Pancreas (tissue), 10 donors: ENCODE measurements around the gene MVK. TPM values are rescaled to one million over a fixed set of nuclear protein-coding genes. Genes with fewer than 3 reads are reported as not detected.
A peak's percentile ranks its signal among the peaks of the same experiment; 100 is the strongest.

Experiments used
- ATAC-seq, 4 donors: fragments of 200-7000 bp; cut with Tn5 transposase; one replicate each; pipeline versions ENCODE4 v1.8.0 to v1.9.1; 2020; ENCODE audit warnings: mild to moderate bottlenecking in 4 of 4, moderate library complexity in 4 of 4
- DNase-seq, 6 donors: peaks; one replicate each; pipeline ENCODE4 v3.0.0-alpha.2; 2020
- FAIRE-seq: peaks from 2 replicates; lab custom pipeline; 2012; peaks lifted over from hg19 to GRCh38; lab: Jason Lieb, UNC
- H3K27ac ChIP-seq, 4 donors: fragments of 200-600 bp; sonication (generic); 1 replicate in 3 of 4; 2 replicates in 1 of 4; pipeline versions ENCODE4 v1.5.0 to v1.8.0; 2020
- H3K27me3 ChIP-seq, 4 donors: fragments of 200-600 bp; one replicate each; pipeline ENCODE4 v1.8.0; 2021
- H3K36me3 ChIP-seq, 3 donors: fragments of 200-600 bp; sonication (generic) in 1 of 3; one replicate each; pipeline versions ENCODE4 v1.5.0 to v1.8.0; 2020 to 2021
- H3K4me1 ChIP-seq, 3 donors: fragments of 200-600 bp; one replicate each; pipeline ENCODE4 v1.8.0; 2021
- H3K4me3 ChIP-seq, 4 donors: fragments of 200-600 bp; sonication (generic) in 2 of 4; one replicate each; pipeline versions ENCODE4 v1.5.0 to v1.8.0; 2020 to 2021
- H3K9me3 ChIP-seq, 4 donors: fragments of 200-600 bp; one replicate each; pipeline ENCODE4 v1.8.0; 2021
- CTCF ChIP-seq, 4 donors: fragments of 200-600 bp; sonication (generic) in 3 of 4; IDR thresholded peaks; one replicate each; pipeline versions ENCODE4 v1.5.0 to v1.8.0; 2021; ENCODE audit warnings: antibody characterized with exemption in 4 of 4
- WGBS, 2 donors: extraction: QIAGEN DNeasy Blood & Tissue Kit; methylation state at CpG; one replicate each; pipeline ENCODE4 v1.1.7; 2013; 5-methylcytosine and 5-hydroxymethylcytosine counted together
- intact Hi-C, 3 donors: fragments of 100-400 bp; cut with DNase I; formaldehyde crosslinking; loops; one replicate each; pipeline versions ENCODE4 v1.11.1 to v1.14.2; 2022
- polyA plus RNA-seq, 2 donors: library from polyadenylated mRNA; stranded (reverse); fragments of 200-250 nt; gene quantifications; one replicate each; pipeline ENCODE4 v1.2.3, GENCODE V29; 2013
- total RNA-seq, 6 donors: library from RNA; stranded (reverse); fragmentation: NEBNext Ultra II Directional in 4 of 6; extraction: Animal tissue kit (Norgen Biotek cat#: 25700) in 4 of 6; gene quantifications; one replicate each; pipeline versions ENCODE4 v1.2.1 to v1.2.4, GENCODE V29; 2021 to 2023
- donor health status: healthy with polysubstance abuse.
- donor health status: DM: no; HTN: no; CAD: no; lungs with moderate emphysema.
- donor health status: DM: no; HTN: no; CAD: no.
- donor health status: control.
- donor health status: control.
- donor health status: Bipolar disorder and iron deficiency.
- donor health status: DM: yes; HTN: yes; CAD: no.
- donor health status: DM: no; HTN: no; CAD: no.
- donor health status: DM: no; HTN: no; CAD: no.
- donor health status: DM: yes; HTN: yes; CAD: no.

MVK gene
- total and polyA plus RNA-seq, 8 donors = 5.8 to 15.9 (median 7.4) TPM

GRCh38 chr12:109550281-109550680, 23.3 kb upstream of the MVK start:
- WGBS, 2 donors = 54 to 66% methylated on average over 12 of the region's 12 CpGs
- FAIRE-seq (no peak), ATAC-seq (no peak), DNase-seq (no peak)
- intact Hi-C loops = no loop called here
- no peak for TF ChIP-seq CTCF (IDR thresholded peaks at IDR 0.05)
- Histone ChIP-seq H3K27me3 (peaks cover 0 to 3% (median 0%) of the 10 kb centered on the region in 4 donors), H3K4me1 (no peaks in the 10 kb centered on the region), H3K27ac (no peak overlapping the region), H3K9me3 (no peaks in the 10 kb centered on the region), H3K36me3 (no peaks in the 10 kb centered on the region), H3K4me3 (no peak overlapping the region)

DNA sequence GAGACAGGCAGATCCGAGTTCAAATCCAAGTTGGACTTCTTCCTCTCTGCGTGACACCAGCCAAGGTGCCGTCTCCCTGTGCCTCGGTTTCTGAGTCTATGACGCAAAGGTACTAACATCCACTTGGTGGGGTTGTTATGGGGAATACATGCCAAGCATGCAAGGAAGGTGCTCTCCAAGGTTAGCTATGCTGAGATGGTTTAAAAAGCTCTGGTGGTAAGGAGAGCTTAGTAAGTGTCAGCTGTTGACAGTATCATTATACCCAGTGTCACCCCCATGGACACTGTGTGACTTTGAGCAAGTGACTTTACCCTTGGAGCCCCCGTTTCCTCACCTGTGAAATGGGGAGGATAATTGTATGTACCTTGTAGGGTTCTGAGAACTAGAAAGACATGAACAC, 22.5 kb upstream of the MVK start:
- ATAC-seq (no peak), FAIRE-seq (no peak), DNase-seq (no peak)
- no peaks in the 10 kb centered on the region for H3K9me3 ChIP-seq
- H3K27me3 ChIP-seq = peaks cover 0 to 3% (median 0%) of the 10 kb centered on the region in 4 donors
- no peak for TF ChIP-seq CTCF (IDR thresholded peaks at IDR 0.05)
- H3K27ac ChIP-seq = no peak overlapping the region
- no peaks in the 10 kb centered on the region for H3K36me3 ChIP-seq
- 63 to 77% methylated on average over 6 of the region's 6 CpGs for WGBS, 2 donors
- no peaks in the 10 kb centered on the region for H3K4me1 ChIP-seq
- intact Hi-C loops = no loop called here
- H3K4me3 ChIP-seq = no peak overlapping the region

DNA sequence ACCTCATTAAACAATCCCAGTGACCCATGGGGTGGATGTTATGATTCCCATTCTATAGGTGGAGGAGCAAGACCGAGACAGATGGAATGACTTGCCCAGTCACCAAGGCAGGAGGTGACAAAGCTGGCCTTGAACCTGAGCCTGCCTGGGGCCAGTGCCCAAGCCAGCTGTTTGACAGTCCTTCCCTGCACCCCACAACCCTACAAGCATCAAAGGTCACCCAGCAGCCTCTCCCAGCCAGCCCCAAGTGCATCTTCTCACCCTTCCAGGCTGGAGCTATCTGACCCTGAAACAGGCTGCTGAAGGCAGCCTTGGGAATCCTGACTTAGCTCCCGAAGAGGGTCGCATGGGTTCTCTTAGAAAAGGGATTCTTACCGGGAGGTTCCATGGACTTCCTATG, 20.6 kb upstream of the MVK start:
- ATAC-seq = no peak
- intact Hi-C loops = no loop called here
- DNase-seq = peak in 1 of 6 donors; percentile 7
- no peak overlapping the region for H3K27ac ChIP-seq
- H3K4me3 ChIP-seq = no peak overlapping the region
- 56 to 63% methylated on average over 4 of the region's 4 CpGs for WGBS, 2 donors
- no peaks in the 10 kb centered on the region for H3K9me3 ChIP-seq
- H3K4me1 ChIP-seq = no peaks in the 10 kb centered on the region
- H3K36me3 ChIP-seq = no peaks in the 10 kb centered on the region
- peaks cover 0 to 3% (median 0%) of the 10 kb centered on the region in 4 donors for H3K27me3 ChIP-seq
- no peak for FAIRE-seq
- TF ChIP-seq CTCF (IDR thresholded peaks at IDR 0.05) = no peak

DNA sequence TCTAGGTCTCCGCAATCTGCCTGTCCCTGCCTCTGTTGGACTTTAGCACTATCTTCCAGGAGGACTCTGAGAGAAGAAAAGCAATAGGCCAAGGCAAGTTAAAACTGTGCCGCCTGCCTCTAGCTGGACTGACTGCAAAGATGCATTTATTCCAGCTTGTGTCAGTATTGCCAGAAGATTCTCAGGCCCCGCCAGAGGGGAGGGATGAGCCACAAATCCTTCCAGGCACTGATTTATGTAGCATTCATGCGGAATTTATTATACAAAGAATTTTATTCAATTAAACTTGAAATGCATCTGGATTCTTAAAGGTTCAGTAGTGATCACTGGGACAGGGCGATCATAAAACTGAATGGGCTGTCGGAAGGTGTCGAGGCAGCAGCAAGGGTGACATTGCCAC, 20.1 kb upstream of the MVK start:
- no peak for TF ChIP-seq CTCF (IDR thresholded peaks at IDR 0.05)
- no peak for ATAC-seq
- Histone ChIP-seq H3K9me3 (no peaks in the 10 kb centered on the region), H3K4me3 (no peak overlapping the region), H3K27me3 (peaks cover 0 to 3% (median 0%) of the 10 kb centered on the region in 4 donors), H3K36me3 (no peaks in the 10 kb centered on the region), H3K4me1 (no peaks in the 10 kb centered on the region), H3K27ac (no peak overlapping the region)
- intact Hi-C loops = no loop called here
- no peak for DNase-seq
- FAIRE-seq = no peak
- WGBS, 2 donors = 73 to 75% methylated on average over 7 of the region's 7 CpGs

GRCh38 chr12:109553906-109554500, 19.6 kb upstream of the MVK start:
- Histone ChIP-seq H3K27me3 (peaks cover 0 to 2% (median 0%) of the 10 kb centered on the region in 4 donors), H3K9me3 (no peaks in the 10 kb centered on the region), H3K4me1 (no peaks in the 10 kb centered on the region), H3K27ac (no peak overlapping the region), H3K4me3 (no peak overlapping the region), H3K36me3 (no peaks in the 10 kb centered on the region)
- 10 to 13% methylated on average over 16 of the region's 16 CpGs for WGBS, 2 donors
- TF ChIP-seq CTCF (IDR thresholded peaks at IDR 0.05) = no peak
- intact Hi-C loops = no loop called here
- FAIRE-seq (no peak), ATAC-seq (peak in 2 of 4 donors; percentile 22 to 36), DNase-seq (no peak)
